ENCODE measurements around the gene EVX2.

The EVX2 gene

GRCh38 chr2:176082824-176083751 lies 674 bp downstream of the EVX2 start:
- DNase-seq = no peak

- no peak for DNase-seq
Observed at GRCh38 chr2:176082525-176082823, 1.3 kb downstream of the EVX2 start.

- no peak for DNase-seq
Observed at GRCh38 chr2:176081837-176082524, 1.8 kb downstream of the EVX2 start.

- no peak for DNase-seq
Observed at GRCh38 chr2:176081376-176081836, 2.4 kb downstream of the EVX2 start.

- no peak for DNase-seq
Observed at GRCh38 chr2:176080540-176081375, 3.0 kb downstream of the EVX2 start.

DNA sequence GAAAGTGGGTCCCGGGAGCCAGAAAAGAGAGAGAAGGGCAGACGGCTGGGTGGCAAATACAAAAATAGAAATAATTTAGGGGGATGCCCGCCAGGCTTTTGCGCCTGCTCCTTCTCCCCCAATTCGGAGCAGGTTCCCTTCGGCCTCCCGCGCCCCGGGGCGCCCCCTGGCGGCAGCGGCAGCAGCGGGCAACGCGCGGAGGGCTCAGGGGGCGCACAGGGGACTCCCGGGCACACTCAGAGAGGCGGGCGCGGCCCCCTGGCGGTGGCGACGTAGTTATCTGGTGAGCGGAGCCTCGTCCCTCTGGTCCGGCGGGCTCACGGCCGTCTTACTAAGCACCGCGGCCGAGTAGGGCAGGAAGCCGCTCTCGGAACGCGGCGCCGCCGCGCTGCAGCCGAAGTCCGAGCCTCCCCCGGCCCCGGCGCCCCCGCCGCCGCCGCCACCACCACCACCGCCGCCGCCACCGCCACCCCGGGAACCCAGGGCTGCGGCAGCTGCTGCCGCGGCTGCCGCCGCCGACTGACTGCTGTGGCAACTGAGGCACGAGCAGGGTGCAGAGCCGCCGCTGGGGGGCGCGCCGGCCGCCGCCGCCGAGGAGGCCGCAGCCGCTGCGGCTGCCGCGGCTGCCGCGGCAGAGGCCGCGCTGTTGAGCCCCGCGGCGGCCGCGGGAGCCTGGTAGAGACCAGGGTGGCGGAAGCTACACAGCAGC lies 3.8 kb downstream of the EVX2 start:
- DNase-seq = no peak

- no peak for DNase-seq
Observed at GRCh38 chr2:176079285-176079830, 4.4 kb downstream of the EVX2 start.

DNA sequence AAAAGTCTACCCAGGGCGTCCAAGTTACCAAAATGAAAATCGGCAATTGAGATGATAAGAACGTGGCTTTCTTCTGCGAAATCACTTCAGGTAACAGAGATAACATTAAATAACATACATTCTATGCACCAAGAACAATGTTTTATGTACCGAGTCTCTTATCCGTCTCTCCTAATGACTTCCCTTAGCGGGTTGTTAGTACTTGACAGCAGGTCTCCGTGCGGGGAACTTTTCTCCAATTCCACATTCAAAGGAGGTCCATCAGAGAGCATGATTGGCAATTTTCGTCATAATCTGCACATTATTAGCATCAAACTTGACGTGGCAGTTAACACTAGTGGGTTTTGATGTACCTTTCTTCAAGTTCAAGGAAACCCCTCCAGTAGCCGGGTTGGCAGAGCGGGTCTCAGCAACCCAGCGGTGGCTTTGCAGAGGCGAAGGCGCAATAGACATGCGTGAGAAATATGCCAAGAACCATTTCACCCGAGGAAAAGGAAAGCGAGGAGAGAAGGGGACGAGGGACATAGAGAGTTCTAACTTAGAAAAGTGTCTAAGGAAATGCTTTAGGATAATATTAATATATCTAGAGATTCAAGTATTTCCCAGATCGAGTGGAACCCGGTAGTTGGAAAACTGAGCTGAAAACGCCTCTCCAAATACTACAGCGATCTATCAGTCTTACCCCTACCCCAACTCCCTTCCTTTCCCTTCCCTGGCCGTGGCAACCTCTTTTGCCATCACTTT lies 5.0 kb downstream of the EVX2 start:
- DNase-seq = no peak

- no peak for DNase-seq
Observed at GRCh38 chr2:176076796-176077195, 7.0 kb downstream of the EVX2 start.

- DNase-seq = no peak
Observed at GRCh38 chr2:176076063-176076462, 7.7 kb downstream of the EVX2 start.

- DNase-seq = no peak
Observed at GRCh38 chr2:176075481-176075880, 8.3 kb downstream of the EVX2 start.

DNA sequence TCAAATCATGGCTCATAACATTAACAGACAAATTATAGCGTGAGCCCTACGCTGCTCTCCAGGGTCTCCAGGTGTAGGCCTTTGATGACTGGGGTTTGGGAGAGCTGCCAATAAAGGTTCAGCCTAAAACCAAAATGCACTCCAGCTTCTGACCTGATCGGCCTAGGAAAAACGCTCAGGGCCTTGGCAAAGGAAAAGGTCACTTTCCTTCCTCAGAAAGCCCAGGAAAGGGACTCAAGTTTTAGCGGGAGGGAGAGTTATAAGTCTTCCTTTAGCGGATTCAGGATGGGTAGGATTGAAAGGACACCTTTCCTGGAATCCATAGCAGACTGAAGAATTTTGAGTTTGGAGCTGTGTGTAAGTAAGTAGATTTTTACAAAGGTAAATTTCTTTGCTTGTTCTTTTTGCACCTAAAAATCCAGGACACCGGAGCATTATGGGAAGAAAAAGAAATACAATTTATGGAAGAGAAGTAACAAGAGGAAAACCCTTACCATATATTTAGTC lies 8.8 kb downstream of the EVX2 start:
- no peak for DNase-seq

DNA sequence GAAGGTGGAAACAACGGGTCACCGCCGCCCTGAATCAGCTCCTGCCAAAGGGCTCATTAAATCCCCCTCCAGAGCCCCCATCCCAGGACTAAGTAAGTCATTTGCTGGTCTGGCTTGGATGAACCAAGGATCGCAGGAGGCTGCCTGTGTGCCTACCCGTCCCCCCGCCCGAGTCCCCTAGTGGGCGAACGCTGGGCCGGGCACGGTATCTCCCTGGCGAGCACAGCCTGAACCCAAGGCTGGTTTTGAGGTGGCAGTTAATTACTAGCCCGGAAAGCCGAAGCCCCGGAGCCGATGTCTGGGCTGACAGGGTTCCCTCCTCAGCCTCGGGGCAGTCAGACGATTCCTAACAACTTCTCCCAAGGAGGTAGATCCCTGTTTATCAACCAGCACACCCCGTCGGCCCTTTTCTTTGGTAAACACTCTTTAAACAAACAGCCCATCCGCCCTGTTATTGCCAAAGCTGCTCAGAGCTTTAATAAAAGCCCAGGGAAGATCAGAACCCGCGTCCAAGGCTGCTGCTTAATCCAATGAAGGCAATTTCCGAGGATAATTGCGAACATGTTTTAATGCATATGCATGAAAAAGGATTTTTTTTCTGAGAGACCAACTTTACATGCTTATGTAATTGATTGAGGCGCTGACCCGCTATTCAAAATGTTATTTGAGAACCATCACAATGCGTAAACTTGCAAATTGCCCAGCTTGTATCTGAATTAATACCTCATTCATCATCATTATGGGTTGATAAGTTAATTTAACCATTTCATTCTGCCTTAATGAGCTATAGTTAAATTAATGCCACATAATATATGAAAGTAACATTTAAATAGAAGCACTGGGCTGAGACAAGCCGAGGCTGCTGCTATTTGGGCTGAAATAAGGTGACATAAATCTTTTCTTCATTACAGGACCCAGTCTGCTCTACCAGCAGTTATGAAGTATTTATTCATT lies 10.5 kb downstream of the EVX2 start:
- DNase-seq = no peak

- no peak for DNase-seq
Observed at GRCh38 chr2:176072292-176072669, 11.5 kb downstream of the EVX2 start.

GRCh38 chr2:176071330-176072291 lies 12.2 kb downstream of the EVX2 start:
- no peak for DNase-seq

GRCh38 chr2:176068419-176068832 lies 15.3 kb downstream of the EVX2 start:
- DNase-seq = no peak

DNA sequence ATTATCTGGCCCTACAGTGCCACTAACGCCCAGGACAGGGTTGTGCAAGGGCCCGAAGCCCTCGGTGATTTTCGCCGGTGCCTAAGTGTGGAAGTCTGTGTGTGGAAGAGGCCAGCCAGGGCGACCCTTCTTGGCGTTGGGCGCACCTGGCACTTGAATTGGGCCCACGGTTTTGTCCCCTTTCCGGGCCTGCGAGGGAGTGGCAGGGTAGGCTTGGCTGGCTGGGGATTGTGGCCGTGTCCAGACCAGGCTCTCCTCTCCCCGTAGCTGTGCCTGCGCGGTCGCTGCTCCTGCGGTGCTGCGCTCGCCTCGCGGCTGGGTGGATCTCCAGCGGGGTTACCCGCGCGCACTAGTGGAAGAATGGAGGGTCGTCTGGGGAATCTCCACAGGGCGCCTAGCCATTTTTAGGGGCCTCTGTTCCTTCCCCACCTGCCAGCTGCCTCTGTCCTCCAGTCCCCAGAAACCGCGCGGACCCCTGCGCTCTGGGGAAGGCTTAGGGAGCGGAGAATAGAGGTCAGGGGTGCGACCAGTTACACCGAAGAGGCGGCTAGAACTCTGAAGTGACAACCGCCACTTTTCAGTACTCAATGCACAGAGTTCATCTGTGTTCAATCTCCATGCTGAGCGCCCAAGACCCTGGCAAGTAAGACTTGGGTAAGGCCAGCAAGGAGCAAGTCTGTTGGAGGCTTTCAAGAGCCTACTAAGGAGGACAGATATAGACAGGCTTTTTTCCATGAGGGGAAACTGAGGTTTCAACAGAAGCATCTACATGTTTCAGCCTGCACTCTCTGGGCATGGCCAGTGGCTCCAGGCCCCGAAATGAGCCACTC lies 16.0 kb downstream of the EVX2 start:
- no peak for DNase-seq
